HEK293 (cell line): ENCODE data around the gene WIPF3.

Experiments
- CTCF ChIA-PET: fragments of 350-600 bp; formaldehyde crosslinking; extraction: SDS; loops from one replicate; lab custom pipeline; 2021; ENCODE audit warnings: antibody characterized with exemption; lab: Yijun Ruan, JAX
- POLR2A ChIA-PET: fragments of 300-600 bp; formaldehyde crosslinking; extraction: SDS; loops from one replicate; lab custom pipeline; 2020; ENCODE audit warnings: antibody characterized with exemption, inconsistent platforms; lab: Yijun Ruan, JAX
- H3K27ac ChIP-seq: fragments of 200-500 bp; sonication (Bioruptor generic); 2 replicates; pipeline ENCODE4 v1.5.1; 2014; ENCODE audit warnings: low read depth, low read length, control low read depth, inconsistent platforms; ENCODE audit errors: extremely low read depth
- H3K36me3 ChIP-seq, 2 experiments: fragments of 200-500 bp in 1 of 2; sonication (Bioruptor generic) in 1 of 2; 1 replicate in 1 of 2; 2 replicates in 1 of 2; pipeline ENCODE4 v1.5.1; 2014 to 2017; ENCODE audit warnings: inconsistent platforms in 2 of 2, low read length in 2 of 2; ENCODE audit not compliant: control insufficient read depth in 2 of 2, insufficient read depth in 1 of 2
- H3K4me1 ChIP-seq: fragments of 200-500 bp; sonication (Bioruptor generic); 2 replicates; pipeline ENCODE4 v1.5.1; 2014; ENCODE audit warnings: mild to moderate bottlenecking, low read length, inconsistent platforms; ENCODE audit not compliant: control insufficient read depth, insufficient read depth
- H3K4me3 ChIP-seq: 2 replicates; pipeline ENCODE4 v1.5.1; 2011; ENCODE audit warnings: low read depth, mild to moderate bottlenecking, control low read depth, low read length, moderate library complexity
- H3K9me3 ChIP-seq: fragments of 200-500 bp; sonication (Bioruptor generic); 2 replicates; pipeline ENCODE4 v1.5.1; 2014; ENCODE audit warnings: low read depth, low read length, inconsistent platforms; ENCODE audit not compliant: control insufficient read depth, insufficient read depth
- KLF7 ChIP-seq: fragments of 450-650 bp; formaldehyde crosslinking; IDR thresholded peaks from 2 replicates; pipeline ENCODE4 v1.5.1; 2016; ENCODE audit warnings: missing biosample characterization, missing genetic modification characterization, borderline replicate concordance
- PRDM6 ChIP-seq: fragments of 450-650 bp; formaldehyde crosslinking; IDR thresholded peaks from 2 replicates; pipeline ENCODE4 v1.5.1; 2017; ENCODE audit warnings: missing biosample characterization, missing genetic modification characterization
- SETDB1 ChIP-seq: IDR thresholded peaks from one replicate; pipeline ENCODE4 v1.6.1; 2017; ENCODE audit warnings: mild to moderate bottlenecking, low read length, moderate library complexity, mixed read lengths; ENCODE audit not compliant: insufficient read length
- ZFP69B ChIP-seq: fragments of 450-650 bp; formaldehyde crosslinking; IDR thresholded peaks from 2 replicates; pipeline ENCODE4 v1.5.1; 2016; ENCODE audit warnings: missing biosample characterization, missing genetic modification characterization
- ZNF449 ChIP-seq: fragments of 450-650 bp; formaldehyde crosslinking; IDR thresholded peaks from 2 replicates; pipeline ENCODE4 v1.5.1; 2017; ENCODE audit warnings: missing biosample characterization, mild to moderate bottlenecking, missing genetic modification characterization, moderate library complexity
- ZNF596 ChIP-seq: fragments of 450-650 bp; IDR thresholded peaks from 2 replicates; pipeline ENCODE4 v1.5.0; 2018; ENCODE audit warnings: missing biosample characterization, mild to moderate bottlenecking, missing genetic modification characterization, moderate library complexity
- ZNF610 ChIP-seq: fragments of 450-650 bp; formaldehyde crosslinking; IDR thresholded peaks from 2 replicates; pipeline ENCODE4 v1.5.1; 2016; ENCODE audit warnings: missing biosample characterization, missing genetic modification characterization, borderline replicate concordance
- ZNF624 ChIP-seq: fragments of 450-650 bp; formaldehyde crosslinking; IDR thresholded peaks from 2 replicates; pipeline ENCODE4 v1.5.1; 2017; ENCODE audit warnings: missing biosample characterization, missing genetic modification characterization
- ZNF692 ChIP-seq: fragments of 450-650 bp; formaldehyde crosslinking; IDR thresholded peaks from 2 replicates; pipeline ENCODE4 v1.5.1; 2016; ENCODE audit warnings: missing biosample characterization, missing genetic modification characterization
- TF ChIP-seq, protein P1 (sequence below): fragments of 450-650 bp; formaldehyde crosslinking; IDR thresholded peaks from 2 replicates; pipeline ENCODE4 v1.5.1; 2016; ENCODE audit warnings: missing biosample characterization, missing genetic modification characterization
- TF ChIP-seq, protein P2 (sequence below): fragments of 450-650 bp; IDR thresholded peaks from 2 replicates; pipeline ENCODE4 v1.5.1; 2018; ENCODE audit warnings: missing biosample characterization, mild to moderate bottlenecking, missing genetic modification characterization

The WIPF3 gene

GRCh38 chr7:29854257-29854938, 48.1 kb downstream of the WIPF3 start (continued):
- no peak for TF ChIP-seq ZNF449 (tag by site-specific recombination)
- no peak; the same call in 1 of the 2 replicates for TF ChIP-seq KLF7 (tag by site-specific recombination)
- TF ChIP-seq SETDB1 = no peak

- CTCF ChIA-PET = no interaction called here
- POLR2A ChIA-PET = no interaction called here
- Histone ChIP-seq H3K9me3 (no peaks in the 10 kb centered on the region), H3K4me3 (no peak overlapping the region), H3K27ac (no peak overlapping the region), H3K36me3 (no peaks in the 10 kb centered on the region), H3K4me1 (peaks cover 28% of the 10 kb centered on the region)
- TF ChIP-seq ZNF610 (no peak), ZNF624 (tag by site-specific recombination) (no peak), ZNF692 (tag by site-specific recombination) (no peak)
Observed at GRCh38 chr7:29857654-29858053, 51.3 kb downstream of the WIPF3 start.

- no peaks in the 10 kb centered on the region for H3K9me3 ChIP-seq
- ChIA-PET POLR2A (no interaction called here), CTCF (interaction anchor here (0.7 kb wide), 1 partner anchor 25 kb away, joined by 3 read pairs; no protein-coding TSS in a partner anchor)
- H3K4me1 ChIP-seq = peaks cover 21% of the 10 kb centered on the region
- no peak overlapping the region for H3K4me3 ChIP-seq
- no peak overlapping the region for H3K27ac ChIP-seq
- TF ChIP-seq ZNF692 (tag by site-specific recombination) = peak; percentile 75
- TF ChIP-seq, protein P1, sequence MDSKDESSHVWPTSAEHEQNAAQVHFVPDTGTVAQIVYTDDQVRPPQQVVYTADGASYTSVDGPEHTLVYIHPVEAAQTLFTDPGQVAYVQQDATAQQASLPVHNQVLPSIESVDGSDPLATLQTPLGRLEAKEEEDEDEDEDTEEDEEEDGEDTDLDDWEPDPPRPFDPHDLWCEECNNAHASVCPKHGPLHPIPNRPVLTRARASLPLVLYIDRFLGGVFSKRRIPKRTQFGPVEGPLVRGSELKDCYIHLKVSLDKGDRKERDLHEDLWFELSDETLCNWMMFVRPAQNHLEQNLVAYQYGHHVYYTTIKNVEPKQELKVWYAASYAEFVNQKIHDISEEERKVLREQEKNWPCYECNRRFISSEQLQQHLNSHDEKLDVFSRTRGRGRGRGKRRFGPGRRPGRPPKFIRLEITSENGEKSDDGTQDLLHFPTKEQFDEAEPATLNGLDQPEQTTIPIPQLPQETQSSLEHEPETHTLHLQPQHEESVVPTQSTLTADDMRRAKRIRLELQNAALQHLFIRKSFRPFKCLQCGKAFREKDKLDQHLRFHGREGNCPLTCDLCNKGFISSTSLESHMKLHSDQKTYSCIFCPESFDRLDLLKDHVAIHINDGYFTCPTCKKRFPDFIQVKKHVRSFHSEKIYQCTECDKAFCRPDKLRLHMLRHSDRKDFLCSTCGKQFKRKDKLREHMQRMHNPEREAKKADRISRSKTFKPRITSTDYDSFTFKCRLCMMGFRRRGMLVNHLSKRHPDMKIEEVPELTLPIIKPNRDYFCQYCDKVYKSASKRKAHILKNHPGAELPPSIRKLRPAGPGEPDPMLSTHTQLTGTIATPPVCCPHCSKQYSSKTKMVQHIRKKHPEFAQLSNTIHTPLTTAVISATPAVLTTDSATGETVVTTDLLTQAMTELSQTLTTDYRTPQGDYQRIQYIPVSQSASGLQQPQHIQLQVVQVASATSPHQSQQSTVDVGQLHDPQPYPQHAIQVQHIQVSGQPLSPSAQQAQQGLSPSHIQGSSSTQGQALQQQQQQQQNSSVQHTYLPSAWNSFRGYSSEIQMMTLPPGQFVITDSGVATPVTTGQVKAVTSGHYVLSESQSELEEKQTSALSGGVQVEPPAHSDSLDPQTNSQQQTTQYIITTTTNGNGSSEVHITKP (tag by site-specific recombination) = peak; percentile 84
- TF ChIP-seq, protein P2, sequence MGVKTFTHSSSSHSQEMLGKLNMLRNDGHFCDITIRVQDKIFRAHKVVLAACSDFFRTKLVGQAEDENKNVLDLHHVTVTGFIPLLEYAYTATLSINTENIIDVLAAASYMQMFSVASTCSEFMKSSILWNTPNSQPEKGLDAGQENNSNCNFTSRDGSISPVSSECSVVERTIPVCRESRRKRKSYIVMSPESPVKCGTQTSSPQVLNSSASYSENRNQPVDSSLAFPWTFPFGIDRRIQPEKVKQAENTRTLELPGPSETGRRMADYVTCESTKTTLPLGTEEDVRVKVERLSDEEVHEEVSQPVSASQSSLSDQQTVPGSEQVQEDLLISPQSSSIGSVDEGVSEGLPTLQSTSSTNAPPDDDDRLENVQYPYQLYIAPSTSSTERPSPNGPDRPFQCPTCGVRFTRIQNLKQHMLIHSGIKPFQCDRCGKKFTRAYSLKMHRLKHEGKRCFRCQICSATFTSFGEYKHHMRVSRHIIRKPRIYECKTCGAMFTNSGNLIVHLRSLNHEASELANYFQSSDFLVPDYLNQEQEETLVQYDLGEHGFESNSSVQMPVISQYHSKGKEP (tag by site-specific recombination) = no peak
- TF ChIP-seq ZNF596 (tag by site-specific recombination) = no peak
- peak; percentile 67; the same call in 1 of the 2 replicates for TF ChIP-seq ZFP69B (tag by site-specific recombination)
- 0 out of 2 replicates have a peak, but pooled peaks have one; percentile 9 for TF ChIP-seq PRDM6 (tag by site-specific recombination)
- no peaks in the 10 kb centered on the region for H3K36me3 ChIP-seq
Observed at GRCh38 chr7:29858191-29858951, 52.1 kb downstream of the WIPF3 start.
